HG02981 (cell line): ENCODE results near the gene SPC25.
"Not testable (repeated sequence)": the region's sequence is repeated elsewhere in the genome, so short reads cannot be mapped to it uniquely, and the experiment has no call there.

Experiments
- ATAC-seq: cut with Tn5 transposase; IDR thresholded peaks from one replicate; pipeline ENCODE4 v1.9.1; 2021; ENCODE audit warnings: mild to moderate bottlenecking, moderate library complexity; ENCODE audit not compliant: unreplicated experiment

Gene SPC25

DNA sequence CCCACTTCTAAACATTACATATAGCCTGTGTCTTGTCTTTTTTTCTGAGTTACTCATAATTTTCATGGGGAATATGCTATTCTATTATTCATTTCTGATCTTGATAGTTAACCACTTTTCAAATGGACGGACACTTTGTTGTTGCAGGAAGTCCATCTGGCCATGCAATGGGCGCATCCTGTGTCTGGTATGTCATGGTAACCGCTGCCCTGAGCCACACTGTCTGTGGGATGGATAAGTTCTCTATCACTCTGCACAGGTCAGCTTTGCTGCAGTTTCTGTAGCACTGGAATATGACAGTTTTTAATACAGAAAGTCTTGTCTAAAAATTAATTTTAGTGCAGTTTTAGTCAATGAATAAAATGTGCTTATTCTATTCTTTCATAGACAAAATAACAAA, 14.1 kb upstream of the SPC25 start:
- no peak for ATAC-seq

DNA sequence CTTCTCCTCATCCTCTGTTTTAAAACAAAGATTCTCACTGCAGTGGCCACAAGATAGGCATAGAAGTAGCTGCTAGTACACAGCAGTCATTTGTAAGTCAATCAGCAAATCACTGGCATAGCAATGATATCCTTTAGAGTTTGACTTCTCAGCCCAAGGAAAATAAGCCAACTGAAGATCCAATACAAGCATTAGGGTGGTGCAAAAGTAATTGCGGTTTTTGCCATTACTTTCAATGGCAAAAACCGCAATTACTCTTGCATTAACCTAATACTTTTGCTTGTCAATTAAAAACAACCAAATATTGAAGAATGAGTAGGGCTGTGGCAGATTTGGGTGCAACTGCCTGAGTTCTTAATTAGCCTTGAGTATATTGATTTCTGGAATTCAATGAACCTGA, 13.7 kb upstream of the SPC25 start:
- no peak for ATAC-seq

DNA sequence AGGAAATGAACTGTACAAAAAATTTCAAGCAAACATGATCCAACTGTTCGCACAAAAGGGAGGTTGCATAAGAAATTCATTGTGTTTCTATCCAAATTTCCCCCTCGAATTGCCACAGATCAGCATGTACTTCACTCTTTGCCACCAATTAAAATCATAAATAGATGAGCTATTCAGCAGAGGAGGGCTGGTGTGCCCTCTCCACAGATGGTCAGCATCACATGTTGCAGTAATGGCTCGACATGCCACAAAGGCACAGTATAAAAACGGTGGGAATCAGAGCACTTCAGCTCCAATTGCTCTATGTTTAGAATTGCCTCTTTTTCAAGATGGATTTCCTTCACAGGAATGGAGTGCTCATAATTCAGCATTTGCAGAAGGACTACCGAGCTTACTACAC, 10.8 kb upstream of the SPC25 start, which contains the start of gene G6PC2:
TSS of gene G6PC2 (plus strand) at position 289 of the 400 bp plus-strand sequence. CDS start at position 330, 41 bp downstream.
- no peak for ATAC-seq

DNA sequence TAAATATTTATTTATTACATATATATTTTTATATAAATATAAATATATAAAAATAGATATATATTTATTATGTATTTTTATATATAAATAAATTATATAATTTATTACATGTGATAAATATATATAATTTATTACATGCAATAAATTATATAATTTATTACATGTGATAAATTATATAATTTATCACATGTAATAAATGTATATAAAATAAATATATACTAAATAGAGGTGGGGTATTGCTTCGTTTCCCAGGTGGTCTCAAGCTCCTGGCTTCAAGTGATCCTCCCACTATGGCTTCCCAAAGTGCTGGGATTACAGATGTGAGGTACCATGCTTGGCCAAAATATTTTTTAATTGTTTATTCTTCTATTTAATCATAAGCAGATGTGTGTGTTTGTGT, 7.2 kb upstream of the SPC25 start:
- ATAC-seq: no peak

DNA sequence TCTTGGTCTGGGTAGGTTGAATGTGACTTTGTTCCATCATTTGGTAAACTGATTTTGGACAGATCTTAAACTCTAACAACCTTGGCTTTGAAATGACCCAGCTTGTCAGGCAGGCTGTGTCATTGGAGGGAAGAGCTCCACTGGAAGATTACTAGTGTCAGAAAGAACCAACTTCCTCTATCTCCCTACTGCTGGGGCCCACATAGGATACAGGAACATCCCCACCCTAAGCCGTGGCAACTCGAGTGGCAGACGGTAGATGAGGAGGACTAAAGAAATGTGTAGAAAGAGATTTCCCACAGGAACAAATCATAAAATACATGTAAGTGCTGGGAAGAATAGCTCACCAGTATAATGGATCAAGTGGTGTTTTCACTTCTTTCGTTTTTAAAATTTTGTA, 6.6 kb upstream of the SPC25 start:
- ATAC-seq: no peak

DNA sequence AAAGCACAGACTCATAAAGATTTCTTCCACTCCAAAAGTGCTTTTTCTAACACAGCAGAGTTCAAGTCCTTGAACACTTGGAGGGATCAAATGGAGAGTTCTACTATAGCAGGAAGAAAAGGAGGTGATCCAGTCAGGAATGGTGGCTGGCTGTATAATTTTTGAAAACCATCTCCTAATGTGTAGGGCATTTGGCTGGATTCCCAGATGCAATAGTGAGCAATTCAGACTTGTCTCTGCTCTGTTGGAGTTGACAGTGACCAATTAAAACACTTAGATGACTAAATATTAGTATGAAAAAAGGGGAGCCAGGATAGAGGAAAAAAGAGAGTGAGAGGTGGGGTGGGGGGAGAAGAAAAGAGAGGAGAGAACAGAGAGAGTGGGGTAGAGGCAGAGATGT, 5.5 kb upstream of the SPC25 start:
- ATAC-seq: no peak

DNA sequence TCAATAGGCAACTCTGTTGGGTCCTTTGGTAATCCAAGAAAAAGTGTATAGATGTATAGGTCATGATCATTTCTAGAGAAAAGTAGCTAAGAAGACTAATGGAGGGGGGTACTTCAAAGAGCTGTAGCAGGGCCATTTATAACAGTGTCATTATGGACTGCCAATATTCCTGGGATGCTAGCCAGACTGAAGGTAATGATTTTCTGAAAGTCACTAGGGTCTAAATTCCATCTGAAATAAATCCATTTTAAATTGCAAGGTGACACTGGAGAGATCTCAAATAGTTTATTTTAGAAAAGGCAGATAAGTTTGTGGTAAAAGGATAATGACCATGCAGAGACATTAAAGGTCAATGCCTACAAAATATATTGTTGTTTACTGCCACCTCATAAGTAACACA, 4.5 kb upstream of the SPC25 start:
- no peak for ATAC-seq

DNA sequence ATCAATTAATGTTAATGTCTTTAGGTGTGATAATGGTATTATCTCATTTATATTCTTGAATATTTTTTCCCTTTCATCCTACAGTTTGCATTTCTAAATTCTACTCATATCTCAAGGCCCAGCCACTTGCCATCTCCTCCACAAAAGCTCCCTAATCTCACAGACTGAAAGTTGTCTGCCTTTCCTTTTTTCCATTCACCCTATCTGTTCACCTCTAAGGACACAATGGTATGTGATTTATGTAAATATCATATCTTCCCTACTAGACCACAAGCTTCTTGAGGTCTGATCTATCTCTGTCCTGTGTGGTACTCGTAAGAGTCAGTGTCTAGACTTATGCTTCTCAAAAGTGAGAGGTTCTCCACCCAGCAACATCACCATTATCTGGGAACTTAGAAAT, 3.9 kb upstream of the SPC25 start:
- ATAC-seq: no peak

DNA sequence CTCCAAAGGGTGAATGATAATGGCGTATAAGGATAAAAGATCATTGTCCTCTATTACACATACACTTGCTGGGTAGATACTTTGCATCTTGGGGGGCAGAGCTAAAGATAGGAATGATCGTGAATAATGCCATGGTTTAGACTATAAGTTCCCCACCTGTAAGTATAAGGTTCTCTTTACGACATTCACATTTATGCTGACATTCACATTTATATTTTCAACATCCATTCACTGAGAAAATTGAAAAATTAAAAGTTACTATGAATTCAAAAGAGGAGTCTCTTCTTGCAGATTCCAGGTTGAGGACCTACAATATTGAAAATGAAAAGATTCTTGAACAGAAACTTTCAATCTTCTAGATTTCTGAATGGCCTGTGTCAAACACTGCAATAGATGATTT, 2.1 kb upstream of the SPC25 start:
- ATAC-seq: no peak

DNA sequence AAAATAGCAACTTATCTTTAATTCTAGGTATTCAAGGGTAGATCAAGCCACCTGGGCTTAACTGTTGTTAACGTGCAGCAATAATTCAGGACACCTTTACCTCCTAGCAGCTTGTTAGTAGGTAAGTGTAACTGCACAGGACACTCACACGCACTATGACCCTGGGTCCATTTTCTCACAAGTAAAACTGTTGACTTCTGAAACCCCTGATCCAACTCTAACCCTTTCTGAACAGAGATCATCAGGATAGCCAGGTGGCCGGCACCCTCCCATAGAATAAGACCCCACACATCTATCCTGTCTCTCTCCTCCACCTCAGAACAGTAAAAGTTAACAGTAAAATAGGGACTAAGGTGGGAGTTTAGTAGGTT, 610 bp downstream of the SPC25 start:
- ATAC-seq: no peak

DNA sequence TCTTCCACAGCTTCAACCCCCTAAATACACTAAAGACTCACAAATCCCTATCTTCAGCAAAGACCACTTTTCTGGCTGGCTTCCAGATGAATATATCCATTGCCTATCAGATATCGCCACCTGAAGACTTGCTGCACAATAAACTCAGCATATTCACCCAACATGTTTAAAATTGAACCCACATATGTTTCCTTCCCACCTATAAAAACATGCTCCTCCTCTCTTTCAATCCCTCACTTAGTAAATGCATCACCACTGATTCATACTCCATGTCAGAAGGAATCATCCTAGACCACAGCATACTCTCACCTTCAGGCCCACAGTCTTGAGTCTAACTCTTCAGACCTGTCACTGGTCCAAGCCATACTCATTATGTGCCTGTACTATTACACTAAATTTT, 5.3 kb downstream of the SPC25 start:
- no peak for ATAC-seq

DNA sequence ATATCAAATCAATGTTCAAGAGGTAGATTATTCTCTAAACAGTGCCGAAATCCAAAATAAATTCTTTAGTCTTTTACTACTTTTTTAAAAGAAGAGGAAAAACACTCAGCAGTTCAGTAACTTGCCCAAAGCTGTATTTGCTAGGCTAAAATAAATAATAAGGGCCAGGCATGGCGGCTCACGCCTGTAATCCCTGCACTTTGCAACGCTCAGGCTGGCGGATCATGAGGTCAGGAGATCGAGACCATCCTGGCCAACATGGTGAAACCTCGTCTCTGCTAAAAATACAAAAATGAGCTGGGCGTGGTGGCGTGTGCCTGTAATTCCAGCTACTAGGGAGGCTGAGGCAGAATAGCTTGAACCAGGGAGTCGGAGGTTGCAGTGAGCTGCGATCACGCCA, 8.1 kb downstream of the SPC25 start:
- not testable (repeated sequence) for ATAC-seq

DNA sequence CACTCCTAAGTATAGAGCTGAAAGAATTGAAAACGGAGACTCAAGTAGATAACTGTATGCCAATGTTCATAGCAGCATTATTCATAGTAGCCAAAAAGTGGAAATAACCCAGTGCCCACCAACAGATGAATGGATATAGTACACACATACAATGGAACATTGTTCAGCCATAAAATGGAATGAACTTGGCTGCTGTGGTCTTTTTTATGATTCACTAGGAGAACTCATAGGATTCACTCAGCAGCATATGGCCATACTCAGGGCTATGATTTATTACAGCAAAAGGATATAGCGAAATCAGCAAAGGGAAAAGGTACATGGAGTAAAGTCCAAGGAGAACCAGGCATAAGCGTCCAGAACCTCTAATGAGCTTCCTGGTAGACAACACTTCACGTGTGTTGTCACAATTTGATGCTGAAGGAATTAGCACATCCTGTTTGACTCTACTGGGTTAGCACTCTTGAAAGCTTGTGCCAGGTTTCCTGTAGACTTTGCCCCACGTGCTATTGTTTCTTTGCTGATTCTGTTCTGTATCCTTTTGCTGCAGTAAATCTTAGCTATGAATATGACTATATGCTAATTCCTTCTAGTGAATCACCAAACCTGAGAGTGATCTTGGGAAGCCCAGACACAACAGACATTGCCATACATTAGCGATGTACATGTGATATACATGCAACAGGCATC, 15.7 kb downstream of the SPC25 start:
- no peak for ATAC-seq

DNA sequence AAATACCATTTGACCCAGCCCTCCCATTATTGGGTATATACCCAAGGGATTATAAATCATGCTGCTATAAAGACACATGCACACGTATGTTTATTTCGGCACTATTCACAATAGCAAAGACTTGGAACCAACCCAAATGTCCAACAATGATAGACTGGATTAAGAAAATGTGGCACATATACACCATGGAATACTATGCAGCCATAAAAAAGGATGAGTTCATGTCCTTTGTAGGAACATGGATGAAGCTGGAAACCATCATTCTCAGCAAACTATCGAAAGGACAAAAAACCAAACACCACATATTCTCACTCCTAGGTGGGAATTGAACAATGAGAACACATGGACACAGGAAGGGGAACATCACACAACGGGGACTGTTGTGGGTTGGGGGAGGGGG, 19.4 kb downstream of the SPC25 start:
- not testable (repeated sequence) for ATAC-seq

DNA sequence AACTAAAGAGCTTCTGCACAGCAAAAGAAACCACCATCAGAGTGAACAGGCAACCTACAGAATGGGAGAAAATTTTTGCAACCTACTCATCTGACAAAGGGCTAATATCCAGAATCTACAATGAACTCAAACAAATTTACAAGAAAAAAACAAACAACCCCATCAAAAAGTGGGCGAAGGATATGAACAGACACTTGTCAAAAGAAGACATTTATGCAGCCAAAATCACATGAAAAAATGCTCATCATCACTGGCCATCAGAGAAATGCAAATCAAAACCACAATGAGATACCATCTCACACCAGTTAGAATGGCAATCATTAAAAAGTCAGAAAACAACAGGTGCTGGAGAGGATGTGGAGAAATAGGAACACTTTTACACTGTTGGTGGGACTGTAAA, 19.9 kb downstream of the SPC25 start:
- not testable (repeated sequence) for ATAC-seq

DNA sequence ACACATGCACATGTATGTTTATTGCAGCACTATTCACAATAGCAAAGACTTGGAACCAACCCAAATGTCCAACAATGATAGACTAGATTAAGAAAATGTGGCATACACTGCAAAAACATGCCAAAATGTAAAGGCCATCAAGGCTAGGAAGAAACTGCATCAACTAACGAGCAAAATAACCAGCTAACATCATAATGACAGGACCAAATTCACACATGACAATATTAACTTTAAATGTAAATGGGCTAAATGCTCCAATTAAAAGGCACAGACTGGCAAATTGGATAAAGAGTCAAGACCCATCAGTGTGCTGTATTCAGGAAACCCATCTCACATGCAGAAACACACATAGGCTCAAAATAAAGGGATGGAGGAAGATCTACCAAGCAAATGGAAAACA, 23.1 kb downstream of the SPC25 start:
- ATAC-seq: not testable (repeated sequence)

DNA sequence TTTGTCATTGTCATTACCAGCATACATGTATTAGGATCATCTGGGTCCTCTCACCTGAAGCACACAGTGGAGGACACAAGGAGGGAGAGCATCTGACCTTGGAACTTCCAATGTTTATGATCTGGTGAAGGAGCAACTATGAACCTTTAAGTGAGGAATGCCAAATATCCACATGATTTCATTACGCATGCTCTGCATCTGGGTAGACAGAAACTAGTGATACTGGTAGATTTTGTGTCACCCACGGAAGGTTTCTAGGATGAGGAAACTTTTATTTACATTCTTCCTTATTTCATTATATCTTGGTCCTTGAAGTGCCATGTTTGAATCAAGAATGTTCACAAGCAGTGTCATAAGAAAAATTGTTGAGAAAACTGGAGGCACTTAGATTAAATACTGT, 32.1 kb downstream of the SPC25 start:
- no peak for ATAC-seq

DNA sequence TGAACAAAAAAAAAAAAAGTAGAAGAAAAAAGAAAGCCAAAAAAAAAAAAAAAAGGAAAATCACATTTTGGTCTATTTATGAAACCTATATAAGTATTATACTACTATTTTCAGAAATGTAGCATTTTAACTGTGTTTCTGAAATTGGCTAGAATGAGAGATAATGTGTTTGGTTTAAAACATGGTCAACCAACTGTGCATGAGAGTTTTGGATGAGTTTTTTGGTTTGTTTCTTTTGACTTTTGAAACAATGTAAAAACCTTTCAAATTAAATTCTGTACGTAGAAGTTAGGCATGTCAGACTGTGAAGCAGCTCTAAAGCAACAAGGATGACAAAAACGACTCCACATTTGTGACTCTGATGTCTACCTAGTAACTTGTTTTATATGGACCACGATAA, 34.6 kb downstream of the SPC25 start:
- no peak for ATAC-seq

DNA sequence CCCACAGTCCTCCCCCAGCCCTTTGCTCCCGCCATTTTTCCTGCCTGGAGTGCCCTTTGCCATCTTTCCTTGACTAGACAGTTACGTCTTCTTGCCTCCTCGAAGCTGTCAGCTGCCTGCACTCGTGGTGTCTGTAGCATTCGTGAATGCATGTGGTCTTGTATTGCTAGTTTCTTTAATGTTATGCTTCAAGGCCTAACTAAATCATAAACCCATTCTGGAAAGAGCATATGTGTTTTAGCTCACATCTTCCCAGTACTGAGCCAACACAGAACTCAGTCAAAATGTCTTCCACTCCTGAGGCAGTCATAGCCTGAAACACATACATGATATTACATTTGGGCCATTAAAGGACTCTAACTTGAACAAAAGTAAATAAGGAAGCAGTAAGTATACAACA, 35.6 kb downstream of the SPC25 start:
- no peak for ATAC-seq

DNA sequence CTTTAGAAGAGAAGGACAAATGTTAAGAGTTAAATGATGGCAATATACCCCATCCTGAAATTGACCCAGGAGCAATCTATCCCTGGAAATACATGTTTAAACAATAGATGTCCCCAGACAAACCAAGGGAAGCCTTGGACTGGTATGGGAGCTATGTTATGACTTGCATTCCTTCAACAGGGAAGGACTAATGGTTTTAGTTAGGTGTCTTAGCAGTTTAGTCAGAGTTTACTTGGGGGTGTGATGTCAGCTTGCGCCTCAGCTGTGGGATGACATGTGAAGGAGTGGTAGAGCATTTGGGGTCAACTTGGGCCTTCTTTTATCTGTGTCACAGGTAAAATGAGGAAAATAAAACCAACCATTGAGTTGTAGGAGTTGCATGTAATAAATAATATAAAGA, 36.8 kb downstream of the SPC25 start:
- ATAC-seq: no peak

DNA sequence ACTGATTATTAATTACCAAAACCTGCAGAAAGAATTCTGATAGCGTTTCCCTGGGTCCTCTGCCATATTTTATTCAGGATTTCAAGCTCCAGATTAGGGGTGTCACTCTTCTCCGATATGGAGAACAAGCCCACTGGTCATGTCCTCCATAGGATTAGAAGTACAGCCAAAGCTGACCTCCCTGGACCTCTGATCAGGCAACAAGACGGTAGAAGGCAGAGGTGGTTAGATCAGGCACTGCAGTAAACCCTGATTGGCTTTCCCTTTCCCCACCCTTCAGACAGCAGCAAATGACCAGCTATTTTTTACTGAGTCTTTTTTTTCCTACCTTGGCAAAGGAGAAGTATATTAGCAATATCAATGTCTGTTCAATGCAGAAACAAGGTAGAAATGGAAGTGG, 37.7 kb downstream of the SPC25 start:
- ATAC-seq: no peak

DNA sequence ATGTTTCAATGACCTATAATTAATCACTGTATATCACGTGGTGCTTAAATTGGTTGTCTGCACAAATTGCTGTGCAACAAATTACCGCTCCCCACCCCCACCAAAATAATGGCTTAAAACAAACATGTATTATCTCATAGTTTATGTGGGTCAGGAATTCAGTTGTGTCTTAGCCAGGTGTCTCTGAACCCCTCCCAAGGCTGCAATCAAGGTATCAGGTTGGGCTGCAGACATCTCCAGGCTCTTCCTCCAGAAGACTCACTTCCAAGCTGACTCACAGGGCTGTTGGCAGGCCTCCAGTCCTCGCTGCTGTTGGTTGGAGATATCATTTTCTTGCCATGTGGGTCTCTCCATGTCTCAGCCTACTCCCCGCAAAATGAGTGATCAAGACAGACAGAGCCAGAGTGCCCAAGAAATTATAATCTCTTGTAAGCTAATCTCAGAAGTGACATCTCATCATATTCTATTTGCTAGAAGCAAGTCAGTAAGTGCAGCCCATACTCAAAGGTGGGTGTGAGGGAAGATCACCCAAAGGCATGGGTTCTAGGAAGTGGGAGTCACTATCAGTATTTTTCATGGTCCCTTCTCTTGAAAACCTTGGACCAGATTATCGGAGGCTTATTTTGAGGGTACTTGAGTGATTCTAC, 38.4 kb downstream of the SPC25 start:
- ATAC-seq: no peak

DNA sequence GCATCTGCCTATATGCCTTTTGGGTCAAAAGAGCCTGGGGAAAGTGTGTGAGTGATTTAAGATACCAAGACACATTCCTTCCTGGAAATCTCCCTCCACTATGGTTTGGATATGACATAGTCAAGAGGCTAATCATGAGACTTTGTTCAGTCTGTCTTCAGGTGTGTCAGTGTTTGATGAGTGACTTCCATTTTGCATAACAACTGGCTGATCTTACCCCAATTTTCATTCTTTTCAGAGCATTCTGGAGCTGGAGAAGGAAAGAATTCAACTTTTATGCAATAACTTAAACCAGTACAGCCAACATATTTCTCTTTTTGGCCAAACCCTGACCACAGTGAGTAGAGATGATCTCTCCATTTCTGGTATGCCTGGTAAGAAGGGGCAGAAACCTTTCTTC, 39.4 kb downstream of the SPC25 start:
- ATAC-seq: no peak
